NCI-H128 (cell line): Measurements from ENCODE around the gene GAS2L2.

Source experiments
- DNase-seq: peaks from one replicate; lab custom pipeline; 2025; ENCODE audit not compliant: unreplicated experiment; lab: John Stamatoyannopoulos, UW

The GAS2L2 gene

GRCh38 chr17:35701491-35701890, 51.5 kb downstream of the GAS2L2 start:
- DNase-seq: no peak

DNA sequence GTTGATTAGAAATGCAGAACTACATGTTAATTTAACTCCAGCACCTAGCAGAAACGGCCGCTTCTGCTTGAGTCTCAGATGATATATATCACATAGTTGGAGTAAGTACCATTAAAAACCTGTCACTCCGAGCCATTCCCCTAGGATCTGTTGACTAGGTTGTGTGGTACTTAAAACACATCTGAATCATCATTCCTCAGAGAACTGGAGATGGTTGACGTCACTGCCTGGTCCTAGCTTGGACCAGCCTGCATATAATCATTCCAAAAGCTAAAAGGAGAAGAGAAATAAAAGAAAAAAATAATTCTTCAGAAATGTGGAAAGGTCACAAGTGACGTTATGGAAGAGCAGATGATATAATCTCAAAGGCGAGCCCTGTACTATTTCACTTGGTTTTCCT, 52.9 kb downstream of the GAS2L2 start:
- DNase-seq: no peak

GRCh38 chr17:35698800-35699199, 54.2 kb downstream of the GAS2L2 start:
- no peak for DNase-seq

GRCh38 chr17:35695613-35696012, 57.4 kb downstream of the GAS2L2 start:
- DNase-seq: no peak

- no peak for DNase-seq
Observed at GRCh38 chr17:35694906-35695305, 58.1 kb downstream of the GAS2L2 start.
